IPS-18a (cell line): ENCODE results near the gene SAMD13.

ENCODE experiments used
- H3K27ac ChIP-seq: one replicate; pipeline ENCODE4 v1.5.1; 2013; ENCODE audit warnings: low read length
- H3K27me3 ChIP-seq: one replicate; pipeline ENCODE4 v1.6.1; 2013; ENCODE audit warnings: mild to moderate bottlenecking, low read length; ENCODE audit not compliant: control insufficient read depth, insufficient read depth
- H3K36me3 ChIP-seq: one replicate; pipeline ENCODE4 v1.6.1; 2013; ENCODE audit warnings: low read depth, low read length; ENCODE audit not compliant: control insufficient read depth
- H3K4me1 ChIP-seq: one replicate; pipeline ENCODE4 v1.6.1; 2013; ENCODE audit warnings: low read depth, low read length; ENCODE audit not compliant: control insufficient read depth
- H3K4me3 ChIP-seq: one replicate; pipeline ENCODE4 v1.5.1; 2013; ENCODE audit warnings: low read length
- H3K9ac ChIP-seq: one replicate; pipeline ENCODE4 v1.6.1; 2013; ENCODE audit warnings: mild to moderate bottlenecking, low read length, moderate library complexity
- H3K9me3 ChIP-seq: one replicate; pipeline ENCODE4 v1.6.1; 2013; ENCODE audit warnings: low read depth, low read length; ENCODE audit not compliant: control insufficient read depth

SAMD13 gene

GRCh38 chr1:84363622-84364021 lies 62.1 kb downstream of the SAMD13 start:
- Histone ChIP-seq H3K9ac (no peak overlapping the region), H3K27ac (no peak overlapping the region), H3K4me3 (no peak overlapping the region), H3K9me3 (no peaks in the 10 kb centered on the region), H3K36me3 (no peaks in the 10 kb centered on the region), H3K4me1 (no peaks in the 10 kb centered on the region), H3K27me3 (no peaks in the 10 kb centered on the region)

- Histone ChIP-seq H3K4me1 (no peaks in the 10 kb centered on the region), H3K9ac (no peak overlapping the region), H3K4me3 (no peak overlapping the region), H3K27ac (no peak overlapping the region), H3K9me3 (no peaks in the 10 kb centered on the region), H3K27me3 (no peaks in the 10 kb centered on the region), H3K36me3 (no peaks in the 10 kb centered on the region)
Observed at GRCh38 chr1:84365225-84366221, 64.0 kb downstream of the SAMD13 start.

- H3K27ac ChIP-seq = no peak overlapping the region
- H3K9me3 ChIP-seq = no peaks in the 10 kb centered on the region
- H3K4me1 ChIP-seq = no peaks in the 10 kb centered on the region
- no peak overlapping the region for H3K9ac ChIP-seq
- H3K27me3 ChIP-seq = no peaks in the 10 kb centered on the region
- H3K4me3 ChIP-seq = no peak overlapping the region
- H3K36me3 ChIP-seq = no peaks in the 10 kb centered on the region
Observed at GRCh38 chr1:84366786-84367185, 65.3 kb downstream of the SAMD13 start.

GRCh38 chr1:84367219-84367618 lies 65.7 kb downstream of the SAMD13 start:
- Histone ChIP-seq H3K9ac (no peak overlapping the region), H3K9me3 (no peaks in the 10 kb centered on the region), H3K4me1 (no peaks in the 10 kb centered on the region), H3K27me3 (no peaks in the 10 kb centered on the region), H3K4me3 (no peak overlapping the region), H3K27ac (no peak overlapping the region), H3K36me3 (no peaks in the 10 kb centered on the region)

GRCh38 chr1:84368441-84368840 lies 66.9 kb downstream of the SAMD13 start:
- Histone ChIP-seq H3K4me1 (no peaks in the 10 kb centered on the region), H3K36me3 (no peaks in the 10 kb centered on the region), H3K4me3 (no peak overlapping the region), H3K27me3 (no peaks in the 10 kb centered on the region), H3K27ac (no peak overlapping the region), H3K9ac (no peak overlapping the region), H3K9me3 (no peaks in the 10 kb centered on the region)

- Histone ChIP-seq H3K27me3 (no peaks in the 10 kb centered on the region), H3K4me1 (no peaks in the 10 kb centered on the region), H3K36me3 (no peaks in the 10 kb centered on the region), H3K4me3 (no peak overlapping the region), H3K27ac (no peak overlapping the region), H3K9me3 (no peaks in the 10 kb centered on the region), H3K9ac (no peak overlapping the region)
Observed at GRCh38 chr1:84370266-84370665, 68.8 kb downstream of the SAMD13 start.

GRCh38 chr1:84370831-84371394 lies 69.4 kb downstream of the SAMD13 start:
- Histone ChIP-seq H3K4me1 (no peaks in the 10 kb centered on the region), H3K27me3 (no peaks in the 10 kb centered on the region), H3K36me3 (no peaks in the 10 kb centered on the region), H3K27ac (no peak overlapping the region), H3K9ac (no peak overlapping the region), H3K9me3 (no peaks in the 10 kb centered on the region), H3K4me3 (no peak overlapping the region)

GRCh38 chr1:84373436-84374141 lies 72.1 kb downstream of the SAMD13 start:
- Histone ChIP-seq H3K9ac (no peak overlapping the region), H3K27ac (no peak overlapping the region), H3K4me3 (no peak overlapping the region), H3K9me3 (no peaks in the 10 kb centered on the region), H3K27me3 (no peaks in the 10 kb centered on the region), H3K36me3 (no peaks in the 10 kb centered on the region), H3K4me1 (no peaks in the 10 kb centered on the region)

GRCh38 chr1:84374991-84375696 lies 73.6 kb downstream of the SAMD13 start:
- Histone ChIP-seq H3K4me3 (no peak overlapping the region), H3K36me3 (no peaks in the 10 kb centered on the region), H3K9me3 (no peaks in the 10 kb centered on the region), H3K27ac (no peak overlapping the region), H3K9ac (no peak overlapping the region), H3K4me1 (peaks cover 8% of the 10 kb centered on the region), H3K27me3 (no peaks in the 10 kb centered on the region)

GRCh38 chr1:84376000-84376910 lies 74.7 kb downstream of the SAMD13 start:
- no peak overlapping the region for H3K27ac ChIP-seq
- H3K9ac ChIP-seq = no peak overlapping the region
- no peaks in the 10 kb centered on the region for H3K36me3 ChIP-seq
- H3K9me3 ChIP-seq = no peaks in the 10 kb centered on the region
- H3K4me1 ChIP-seq = peaks cover 8% of the 10 kb centered on the region
- no peak overlapping the region for H3K4me3 ChIP-seq
- H3K27me3 ChIP-seq = no peaks in the 10 kb centered on the region
